ENCODE results near the gene TRUB2. TPM values are rescaled to one million over a fixed set of nuclear protein-coding genes. Genes with fewer than 3 reads are reported as not detected.
"Not testable (repeated sequence)": the region's sequence is repeated elsewhere in the genome, so short reads cannot be mapped to it uniquely, and the experiment has no call there.

Gene TRUB2
- total RNA-seq, 2 experiments from 2014 or later: 29.7 to 30.3 TPM

GRCh38 chr9:128339761-128340690 lies 17.8 kb upstream of the TRUB2 start, which contains the start of gene SLC27A4:
Gene SLC27A4, plus strand, starts transcription at chr9:128340527. Its CDS starts 2,606 bp downstream, at chr9:128343133.
- Histone ChIP-seq H3K4me3 (ENCODE audit: low read depth, low read length, poor library complexity, severe bottlenecking) (peak within 1 kb of the TSS; percentile 82), H2AFZ (ENCODE audit: low read length) (peak within 1 kb of the TSS; percentile 79), H4K20me1 (ENCODE audit: insufficient read depth, low read length) (no peaks in the 10 kb centered on the region), H3K27ac (ENCODE audit: low read depth, low read length, poor library complexity, severe bottlenecking) (peak within 1 kb of the TSS; percentile 18), H3K4me2 (ENCODE audit: low read length) (peak within 1 kb of the TSS; percentile 92), H3K36me3 (ENCODE audit: insufficient read depth, low read length) (peaks cover 22% of the 10 kb centered on the region), H3K9me3 (ENCODE audit: low read length) (no peaks in the 10 kb centered on the region), H3K4me1 (ENCODE audit: insufficient read depth, low read length, poor library complexity, severe bottlenecking) (peaks cover 5% of the 10 kb centered on the region), H3K79me2 (ENCODE audit: insufficient read depth, low read depth, low read length) (no peaks in the 10 kb centered on the region), H3K9me2 (ENCODE audit: insufficient read depth, low read length) (no peaks in the 10 kb centered on the region)
- ChIA-PET POLR2A (no interaction called here), CTCF (ENCODE audit: unreplicated experiment) (no interaction called here)
- no TSS peak for BruUV-seq (replicated peaks)
- TF ChIP-seq, protein P1, sequence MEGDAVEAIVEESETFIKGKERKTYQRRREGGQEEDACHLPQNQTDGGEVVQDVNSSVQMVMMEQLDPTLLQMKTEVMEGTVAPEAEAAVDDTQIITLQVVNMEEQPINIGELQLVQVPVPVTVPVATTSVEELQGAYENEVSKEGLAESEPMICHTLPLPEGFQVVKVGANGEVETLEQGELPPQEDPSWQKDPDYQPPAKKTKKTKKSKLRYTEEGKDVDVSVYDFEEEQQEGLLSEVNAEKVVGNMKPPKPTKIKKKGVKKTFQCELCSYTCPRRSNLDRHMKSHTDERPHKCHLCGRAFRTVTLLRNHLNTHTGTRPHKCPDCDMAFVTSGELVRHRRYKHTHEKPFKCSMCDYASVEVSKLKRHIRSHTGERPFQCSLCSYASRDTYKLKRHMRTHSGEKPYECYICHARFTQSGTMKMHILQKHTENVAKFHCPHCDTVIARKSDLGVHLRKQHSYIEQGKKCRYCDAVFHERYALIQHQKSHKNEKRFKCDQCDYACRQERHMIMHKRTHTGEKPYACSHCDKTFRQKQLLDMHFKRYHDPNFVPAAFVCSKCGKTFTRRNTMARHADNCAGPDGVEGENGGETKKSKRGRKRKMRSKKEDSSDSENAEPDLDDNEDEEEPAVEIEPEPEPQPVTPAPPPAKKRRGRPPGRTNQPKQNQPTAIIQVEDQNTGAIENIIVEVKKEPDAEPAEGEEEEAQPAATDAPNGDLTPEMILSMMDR (conservative IDR thresholded peaks at IDR 0.05; ENCODE audit: low read length): no peak
- no peak for TF ChIP-seq EZH2phosphoT487 (IDR thresholded peaks at IDR 0.05; ENCODE audit: borderline replicate concordance, low read depth, low read length)
- DNase-seq (ENCODE audit: low spot score): peak; percentile 88
- intact Hi-C loops (cut with micrococcal nuclease; ENCODE audit: unreplicated experiment): loop anchor here (1.0 to 5.0 kb wide), 3 partner anchors 18 to 138 kb away; partner anchors contain the start of genes COQ4, DNM1, TRUB2 and URM1

DNA sequence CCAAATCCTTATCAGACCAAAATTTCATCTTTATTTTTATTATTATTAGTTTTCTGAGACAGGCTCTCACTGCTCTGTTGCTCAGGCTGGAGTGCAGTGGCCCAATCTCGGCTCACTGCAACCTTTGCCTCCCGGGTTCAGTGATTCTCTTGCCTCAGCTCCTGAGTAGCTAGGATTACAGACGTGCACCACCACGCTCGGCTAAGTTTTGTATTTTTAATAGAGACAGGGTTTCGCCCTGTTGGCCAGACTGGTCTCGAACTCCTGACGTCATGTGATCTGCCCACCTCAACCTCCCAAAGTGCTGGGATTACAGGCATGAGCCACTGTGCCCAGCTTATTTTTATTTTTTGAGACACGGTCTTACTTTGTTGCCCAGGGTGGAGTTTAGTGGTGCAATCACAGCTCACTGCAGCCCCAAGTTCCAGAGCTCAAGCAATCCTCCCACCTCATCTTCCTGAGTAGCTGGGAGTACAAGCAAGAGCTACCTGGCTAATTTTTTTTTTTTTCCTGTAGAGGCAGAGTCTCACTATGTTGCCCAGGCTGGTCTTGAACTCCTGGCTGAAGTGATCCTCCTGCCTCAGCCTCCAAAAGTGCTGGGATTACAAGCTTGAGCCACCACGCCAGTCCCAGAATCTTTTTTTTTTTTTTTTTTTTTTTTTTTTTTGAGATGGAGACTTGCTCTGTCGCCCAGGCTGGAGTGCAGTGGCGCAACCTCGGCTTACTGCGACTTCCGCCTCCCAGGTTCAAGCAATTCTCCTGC lies 16.8 kb upstream of the TRUB2 start:
- intact Hi-C loops (cut with micrococcal nuclease; ENCODE audit: unreplicated experiment); CTCF ChIA-PET (ENCODE audit: unreplicated experiment); BruUV-seq (replicated peaks); H2AFZ ChIP-seq (ENCODE audit: low read length); H3K4me3 ChIP-seq (ENCODE audit: low read depth, low read length, poor library complexity, severe bottlenecking); H4K20me1 ChIP-seq (ENCODE audit: insufficient read depth, low read length); H3K79me2 ChIP-seq (ENCODE audit: insufficient read depth, low read depth, low read length); H3K4me1 ChIP-seq (ENCODE audit: insufficient read depth, low read length, poor library complexity, severe bottlenecking); H3K9me2 ChIP-seq (ENCODE audit: insufficient read depth, low read length); DNase-seq (ENCODE audit: low spot score); H3K4me2 ChIP-seq (ENCODE audit: low read length); H3K9me3 ChIP-seq (ENCODE audit: low read length); H3K27ac ChIP-seq (ENCODE audit: low read depth, low read length, poor library complexity, severe bottlenecking): not testable (repeated sequence)
- H3K36me3 ChIP-seq (ENCODE audit: insufficient read depth, low read length): peaks cover 14% of the 10 kb centered on the region
- POLR2A ChIA-PET: interaction anchor here (0.5 to 0.7 kb wide), 5 partner anchors 22 to 271 kb away, joined by 3 to 5 read pairs (median 3); no protein-coding TSS in a partner anchor

DNA sequence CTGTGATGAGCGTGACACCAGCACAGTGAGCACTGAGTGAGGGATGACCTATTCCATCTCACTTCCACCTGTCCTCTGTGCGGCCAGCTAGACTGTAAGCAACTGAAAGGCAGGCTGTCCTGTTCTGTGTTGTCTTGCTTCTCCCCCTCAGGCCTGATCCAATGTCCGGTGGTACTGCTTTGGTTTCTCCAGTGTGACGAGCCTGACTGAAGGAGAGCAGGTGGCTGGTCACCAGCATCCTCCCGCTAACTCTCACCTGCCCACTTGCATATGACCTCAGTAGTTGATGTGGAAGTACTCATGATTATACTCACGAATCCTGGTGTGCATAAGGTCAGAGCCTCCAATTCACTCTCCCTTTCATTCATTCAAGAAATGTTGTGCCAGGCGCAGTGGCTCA lies 15.7 kb upstream of the TRUB2 start:
- CTCF ChIA-PET (ENCODE audit: unreplicated experiment): no interaction called here
- intact Hi-C loops (cut with micrococcal nuclease; ENCODE audit: unreplicated experiment): no loop called here
- Histone ChIP-seq H3K9me3 (ENCODE audit: low read length) (no peaks in the 10 kb centered on the region), H3K27ac (ENCODE audit: low read depth, low read length, poor library complexity, severe bottlenecking) (no peak overlapping the region), H3K79me2 (ENCODE audit: insufficient read depth, low read depth, low read length) (no peaks in the 10 kb centered on the region), H2AFZ (ENCODE audit: low read length) (no peak overlapping the region), H4K20me1 (ENCODE audit: insufficient read depth, low read length) (no peaks in the 10 kb centered on the region), H3K36me3 (ENCODE audit: insufficient read depth, low read length) (peaks cover 4% of the 10 kb centered on the region; the same call in 1 of the 2 replicates), H3K4me1 (ENCODE audit: insufficient read depth, low read length, poor library complexity, severe bottlenecking) (peaks cover 5% of the 10 kb centered on the region), H3K4me3 (ENCODE audit: low read depth, low read length, poor library complexity, severe bottlenecking) (no peak overlapping the region), H3K4me2 (ENCODE audit: low read length) (no peak overlapping the region), H3K9me2 (ENCODE audit: insufficient read depth, low read length) (no peaks in the 10 kb centered on the region)
- TF ChIP-seq, protein P1 (conservative IDR thresholded peaks at IDR 0.05; ENCODE audit: low read length): no peak
- TF ChIP-seq EZH2phosphoT487 (IDR thresholded peaks at IDR 0.05; ENCODE audit: borderline replicate concordance, low read depth, low read length): no peak
- no TSS peak for BruUV-seq (replicated peaks)
- no peak for DNase-seq (ENCODE audit: low spot score)
- POLR2A ChIA-PET: interaction anchor here (0.7 to 1.5 kb wide), 2 partner anchors 16 to 358 kb away, joined by 3 to 7 read pairs; no protein-coding TSS in a partner anchor
